HCT116 (cell line): ENCODE data around the gene WNT1. TPM values are rescaled to one million over a fixed set of nuclear protein-coding genes. Genes with fewer than 3 reads are reported as not detected.

Experiments
- ATAC-seq: fragments of 200-7000 bp; cut with Tn5 transposase; 2 replicates; pipeline ENCODE4 v1.9.1; 2020; ENCODE audit warnings: mild to moderate bottlenecking, moderate library complexity
- BruUV-seq: library from RNA; stranded (reverse); fragments of 400-500 nt; replicated peaks from 2 replicates; lab custom pipeline; 2021; lab: Mats Ljungman, UMichigan
- CTCF ChIA-PET: fragments of 300-600 bp; sonication (Branson Sonifier 250); formaldehyde crosslinking; loops from one replicate; lab custom pipeline; 2021; ENCODE audit warnings: antibody characterized with exemption; lab: Charles Lee
- POLR2A ChIA-PET: fragments of 300-600, 350-600 bp; sonication (Branson Sonifier 250); formaldehyde crosslinking; loops from one replicate; lab custom pipeline; 2021; ENCODE audit warnings: antibody characterized with exemption; lab: Charles Lee
- RAD21 ChIA-PET, 2 experiments: fragments of 300-600 bp; sonication (Branson Sonifier 250); formaldehyde crosslinking; loops; one replicate each; lab custom pipeline; 2023; ENCODE audit warnings: low total read pairs in 2 of 2; ENCODE audit not compliant: uncharacterized antibody in 2 of 2, unreplicated experiment in 2 of 2, low non-redundant PET in 1 of 2; lab: Charles Lee
- DNase-seq: peaks from one replicate; pipeline ENCODE4 v3.0.0-alpha.2; 2010; ENCODE audit warnings: low read depth, low spot score
- H2AFZ ChIP-seq: fragments of 200-600 bp; shearing (Covaris generic), sonication (generic); 2 replicates; pipeline ENCODE4 v1.6.1; 2017; ENCODE audit warnings: low read depth, mixed run types, mixed read lengths, antibody characterized with exemption, low read length; ENCODE audit not compliant: poor library complexity, severe bottlenecking
- H3K27ac ChIP-seq: 2 replicates; pipeline ENCODE4 v1.5.1; 2012; ENCODE audit warnings: low read depth, low read length
- H3K27me3 ChIP-seq: fragments of 200-600 bp; sonication (generic); 2 replicates; pipeline ENCODE4 v1.6.1; 2016; ENCODE audit warnings: mixed run types, low read length, mixed read lengths; ENCODE audit not compliant: insufficient read depth
- H3K36me3 ChIP-seq, 2 experiments: fragments of 200-500 bp in 1 of 2; fragments of 200-600 bp in 1 of 2; sonication (Bioruptor generic) in 1 of 2; sonication (generic) in 1 of 2; 2 replicates each; pipeline versions ENCODE4 v1.5.1 to v1.6.1; 2014 to 2016; ENCODE audit warnings: low read length in 2 of 2, inconsistent platforms in 1 of 2, mixed read lengths in 1 of 2, mixed run types in 1 of 2; ENCODE audit not compliant: insufficient read depth in 2 of 2, control insufficient read depth in 1 of 2
- H3K4me1 ChIP-seq, 2 experiments: fragments of 200-600 bp in 1 of 2; sonication (generic) in 1 of 2; 2 replicates each; pipeline versions ENCODE4 v1.5.1 to v1.6.1; 2012 to 2017; ENCODE audit warnings: low read length in 2 of 2, inconsistent platforms in 1 of 2, mild to moderate bottlenecking in 1 of 2, mixed read lengths in 1 of 2, mixed run types in 1 of 2, moderate library complexity in 1 of 2; ENCODE audit not compliant: insufficient read depth in 2 of 2, control insufficient read depth in 1 of 2
- H3K4me2 ChIP-seq: fragments of 200-600 bp; sonication (generic); 2 replicates; pipeline ENCODE4 v1.6.1; 2017; ENCODE audit warnings: mixed run types, low read length, mixed read lengths
- H3K4me3 ChIP-seq, 2 experiments: fragments of 200-600 bp in 1 of 2; sonication (generic) in 1 of 2; replicated peaks in 1 of 2; 2 replicates each; pipeline ENCODE4 v1.5.1; 2011 to 2016; ENCODE audit warnings: low read length in 2 of 2, control low read depth in 1 of 2, low read depth in 1 of 2, mild to moderate bottlenecking in 1 of 2, mixed read lengths in 1 of 2, mixed run types in 1 of 2
- H3K79me2 ChIP-seq: fragments of 200-600 bp; sonication (generic); 2 replicates; pipeline ENCODE4 v1.6.1; 2017; ENCODE audit warnings: mild to moderate bottlenecking, mixed run types, low read length, moderate library complexity, mixed read lengths; ENCODE audit not compliant: insufficient read depth
- H3K9ac ChIP-seq: fragments of 200-600 bp; sonication (generic); 2 replicates; pipeline ENCODE4 v1.6.1; 2016; ENCODE audit warnings: low read length, mixed read lengths
- H3K9me2 ChIP-seq: fragments of 200-600 bp; sonication (generic), shearing (Covaris generic); 2 replicates; pipeline ENCODE4 v1.6.1; 2017; ENCODE audit warnings: mixed run types, mild to moderate bottlenecking, moderate library complexity; ENCODE audit not compliant: insufficient read depth
- H3K9me3 ChIP-seq, 2 experiments: fragments of 200-500 bp in 1 of 2; fragments of 200-600 bp in 1 of 2; sonication (Bioruptor generic) in 1 of 2; sonication (generic) in 1 of 2; 2 replicates each; pipeline ENCODE4 v1.6.1; 2014 to 2017; ENCODE audit warnings: low read length in 2 of 2, mixed read lengths in 2 of 2, inconsistent platforms in 1 of 2, low read depth in 1 of 2, mild to moderate bottlenecking in 1 of 2, mixed run types in 1 of 2, moderate library complexity in 1 of 2; ENCODE audit not compliant: control insufficient read depth in 1 of 2, insufficient read depth in 1 of 2
- H4K20me1 ChIP-seq: fragments of 200-600 bp; sonication (generic), shearing (Covaris generic); 2 replicates; pipeline ENCODE4 v1.6.1; 2017; ENCODE audit warnings: mixed run types, mild to moderate bottlenecking, moderate library complexity; ENCODE audit not compliant: insufficient read depth
- EGR1 ChIP-seq: IDR thresholded peaks from 2 replicates; pipeline ENCODE4 v1.6.1; 2012; ENCODE audit warnings: low read depth
- ELF1 ChIP-seq: IDR thresholded peaks from 2 replicates; pipeline ENCODE4 v1.6.1; 2012; ENCODE audit warnings: low read depth, borderline replicate concordance
- EZH2 ChIP-seq: fragments of 200-600 bp; sonication (generic); IDR thresholded peaks from 2 replicates; pipeline ENCODE4 v1.6.1; 2017; ENCODE audit warnings: antibody characterized with exemption, mixed run types
- FOSL1 ChIP-seq: IDR thresholded peaks from 2 replicates; pipeline ENCODE4 v1.6.1; 2012; ENCODE audit warnings: low read depth
- POLR2A ChIP-seq: IDR thresholded peaks from 2 replicates; pipeline ENCODE4 v1.7.0; 2011; ENCODE audit warnings: borderline replicate concordance; ENCODE audit not compliant: insufficient read depth, insufficient read length; ENCODE audit errors: extremely low read depth
- REST ChIP-seq: IDR thresholded peaks from 2 replicates; pipeline ENCODE4 v1.6.1; 2012; ENCODE audit warnings: low read depth
- SIN3A ChIP-seq: IDR thresholded peaks from 2 replicates; pipeline ENCODE4 v1.6.1; 2012; ENCODE audit warnings: low read depth
- SRF ChIP-seq: IDR thresholded peaks from 2 replicates; pipeline ENCODE4 v1.6.1; 2012; ENCODE audit warnings: low read depth
- YY1 ChIP-seq: IDR thresholded peaks from 2 replicates; pipeline ENCODE4 v1.6.1; 2011; ENCODE audit warnings: low read length, low read depth, moderate library complexity, mild to moderate bottlenecking; ENCODE audit not compliant: insufficient replicate concordance; ENCODE audit errors: extremely low read depth
- ZNF274 ChIP-seq: fragments of 200-500 bp; sonication (Bioruptor generic); IDR thresholded peaks from 2 replicates; pipeline ENCODE4 v1.6.1; 2014; ENCODE audit warnings: mild to moderate bottlenecking, low read depth, low read length, inconsistent platforms
- intact Hi-C: fragments of 100-400 bp; cut with micrococcal nuclease; formaldehyde crosslinking; loops from 2 replicates; pipeline ENCODE4 v1.10.0; 2022
- total RNA-seq: library from RNA; stranded (reverse); gene quantifications from one replicate; pipeline ENCODE4 v1.2.1, GENCODE V29; 2021; ENCODE audit not compliant: unreplicated experiment
- TF ChIP-seq, protein P1 (sequence below): IDR thresholded peaks from 2 replicates; pipeline ENCODE4 v1.6.1; 2011; ENCODE audit warnings: mild to moderate bottlenecking, low read length, moderate library complexity; ENCODE audit not compliant: insufficient replicate concordance; ENCODE audit errors: extremely low read depth
- TF ChIP-seq, protein P2 (sequence below): IDR thresholded peaks from 2 replicates; pipeline ENCODE4 v1.6.1; 2012

The WNT1 gene
- total RNA-seq, 1 experiment from 2014 or later: not detected

- TF ChIP-seq SRF (no peak), POLR2A (no peak), ELF1 (no peak), EZH2 (no peak), SIN3A (no peak), FOSL1 (no peak)
- TF ChIP-seq, protein P1, sequence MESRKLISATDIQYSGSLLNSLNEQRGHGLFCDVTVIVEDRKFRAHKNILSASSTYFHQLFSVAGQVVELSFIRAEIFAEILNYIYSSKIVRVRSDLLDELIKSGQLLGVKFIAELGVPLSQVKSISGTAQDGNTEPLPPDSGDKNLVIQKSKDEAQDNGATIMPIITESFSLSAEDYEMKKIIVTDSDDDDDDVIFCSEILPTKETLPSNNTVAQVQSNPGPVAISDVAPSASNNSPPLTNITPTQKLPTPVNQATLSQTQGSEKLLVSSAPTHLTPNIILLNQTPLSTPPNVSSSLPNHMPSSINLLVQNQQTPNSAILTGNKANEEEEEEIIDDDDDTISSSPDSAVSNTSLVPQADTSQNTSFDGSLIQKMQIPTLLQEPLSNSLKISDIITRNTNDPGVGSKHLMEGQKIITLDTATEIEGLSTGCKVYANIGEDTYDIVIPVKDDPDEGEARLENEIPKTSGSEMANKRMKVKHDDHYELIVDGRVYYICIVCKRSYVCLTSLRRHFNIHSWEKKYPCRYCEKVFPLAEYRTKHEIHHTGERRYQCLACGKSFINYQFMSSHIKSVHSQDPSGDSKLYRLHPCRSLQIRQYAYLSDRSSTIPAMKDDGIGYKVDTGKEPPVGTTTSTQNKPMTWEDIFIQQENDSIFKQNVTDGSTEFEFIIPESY: no peak
Observed at GRCh38 chr12:48954061-48954460, 24.1 kb upstream of the WNT1 start (continued).

- no peak for DNase-seq
- Histone ChIP-seq H3K36me3 (peaks cover 16 to 32% of the 10 kb centered on the region in 2 experiments), H3K9me2 (no peaks in the 10 kb centered on the region), H3K4me2 (peak overlapping the region; percentile 82; the same call in 1 of the 2 replicates), H3K4me1 (peaks cover 3 to 14% of the 10 kb centered on the region in 2 experiments), H3K79me2 (peaks cover 68% of the 10 kb centered on the region), H3K9ac (no peak overlapping the region), H3K9me3 (no peaks in the 10 kb centered on the region), H4K20me1 (peaks cover 13% of the 10 kb centered on the region; the same call in 1 of the 2 replicates), H3K27me3 (no peaks in the 10 kb centered on the region), H3K27ac (no peak overlapping the region), H2AFZ (no peak overlapping the region), H3K4me3 (peak overlapping the region in 1 of 2 experiments; percentile 95; a peak in 1 of 4 replicates)
- CTCF ChIA-PET: no interaction called here
- POLR2A ChIA-PET: no interaction called here
- no peak for TF ChIP-seq REST
- TF ChIP-seq YY1: no peak
- TF ChIP-seq, protein P1: no peak
- TF ChIP-seq, protein P2, sequence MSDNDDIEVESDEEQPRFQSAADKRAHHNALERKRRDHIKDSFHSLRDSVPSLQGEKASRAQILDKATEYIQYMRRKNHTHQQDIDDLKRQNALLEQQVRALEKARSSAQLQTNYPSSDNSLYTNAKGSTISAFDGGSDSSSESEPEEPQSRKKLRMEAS: no peak
- no peak for TF ChIP-seq EGR1
- TF ChIP-seq ZNF274: no peak
- no peak for TF ChIP-seq POLR2A
- no peak for ATAC-seq
- intact Hi-C loops: no loop called here
- BruUV-seq: no TSS peak
- RAD21 ChIA-PET: no interaction called here
Observed at GRCh38 chr12:48954841-48955501, 23.2 kb upstream of the WNT1 start.
